ENCODE results near the gene POU2F1.

GRCh38 chr1:167232801-167233200 is 12.1 kb downstream of the POU2F1 start:
- TF ChIP-seq ZNF274 (IDR thresholded peaks at IDR 0.05; ENCODE audit: low read depth, low read length) (no peak), YY1 (IDR thresholded peaks at IDR 0.05; ENCODE audit: insufficient read depth, insufficient read length) (no peak), SUZ12 (IDR thresholded peaks at IDR 0.05; ENCODE audit: extremely low read depth, insufficient read depth, insufficient read length) (no peak)
